HCEC 1CT (cell line): ENCODE data around the gene LSAMP.

Experiments used
- DNase-seq: peaks from one replicate; pipeline ENCODE4 v3.0.0-alpha.2; 2017

The LSAMP gene

GRCh38 chr3:116429479-116430269 lies 15.6 kb downstream of the LSAMP start:
- no peak for DNase-seq

- no peak for DNase-seq
Measured at GRCh38 chr3:116426036-116426435, 19.3 kb downstream of the LSAMP start.

DNA sequence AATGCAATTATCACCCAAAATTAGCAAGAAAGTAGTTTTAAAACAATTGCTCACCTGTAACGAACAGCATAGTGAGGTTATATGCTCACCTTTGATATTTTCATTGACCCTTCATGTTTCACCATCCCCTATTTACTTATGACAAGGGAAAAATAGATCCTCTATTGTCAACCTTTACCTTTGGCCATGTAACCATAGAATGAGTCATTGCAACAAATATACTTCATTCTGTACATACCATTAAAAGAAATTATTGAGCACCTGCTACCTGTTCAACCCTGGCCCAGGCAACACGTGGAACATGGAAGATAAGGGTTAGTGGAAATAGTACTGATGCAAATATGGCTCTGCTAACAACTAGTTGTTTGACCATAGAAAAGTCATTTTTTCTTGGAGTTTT lies 20.2 kb downstream of the LSAMP start:
- DNase-seq = no peak

- DNase-seq = no peak
Measured at GRCh38 chr3:116423945-116424344, 21.3 kb downstream of the LSAMP start.

DNA sequence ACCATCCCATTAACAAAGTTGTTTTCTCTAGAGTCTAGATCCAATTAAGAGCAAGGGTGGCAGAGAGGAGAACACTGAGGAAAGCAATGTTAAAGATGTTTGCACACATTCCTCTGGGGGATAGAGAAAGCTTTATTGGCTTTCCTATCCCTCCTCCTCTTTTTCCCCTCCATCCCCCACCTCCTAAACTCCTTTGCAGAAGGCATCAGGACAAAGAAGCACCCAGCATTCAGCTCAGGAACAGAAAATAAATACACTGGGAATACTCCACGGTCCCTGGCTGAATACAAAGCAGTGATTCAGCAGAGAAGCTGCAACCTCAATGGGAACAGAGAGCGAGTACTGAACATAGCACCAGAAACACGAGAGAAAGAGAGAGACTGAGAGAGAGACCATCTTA lies 21.9 kb downstream of the LSAMP start:
- no peak for DNase-seq

- DNase-seq = no peak
Measured at GRCh38 chr3:116417151-116417550, 28.1 kb downstream of the LSAMP start.

GRCh38 chr3:116413319-116413718 lies 32.0 kb downstream of the LSAMP start:
- no peak for DNase-seq

DNA sequence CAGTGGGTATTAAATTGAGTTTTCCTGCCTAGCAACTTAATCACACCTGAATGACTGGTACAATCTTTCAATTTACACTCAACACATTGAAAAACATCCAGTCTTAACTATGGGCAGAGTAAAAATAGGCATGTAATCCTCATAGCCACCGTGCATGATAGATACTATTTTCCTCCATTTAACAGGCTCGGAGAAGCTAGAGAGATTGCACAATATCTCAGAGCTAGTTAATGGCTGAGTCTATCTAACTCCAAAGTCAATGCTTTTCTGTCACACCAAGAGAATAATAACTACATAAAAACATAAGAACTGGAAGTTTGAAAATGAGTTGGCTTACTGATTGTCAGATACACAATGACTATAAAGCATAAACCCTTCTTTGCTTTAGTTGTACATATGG lies 36.8 kb downstream of the LSAMP start:
- DNase-seq = no peak

- no peak for DNase-seq
Measured at GRCh38 chr3:116405231-116405630, 40.1 kb downstream of the LSAMP start.

GRCh38 chr3:116399701-116400226 lies 45.5 kb downstream of the LSAMP start:
- DNase-seq = no peak

- DNase-seq = no peak
Measured at GRCh38 chr3:116394365-116394764, 50.9 kb downstream of the LSAMP start.

DNA sequence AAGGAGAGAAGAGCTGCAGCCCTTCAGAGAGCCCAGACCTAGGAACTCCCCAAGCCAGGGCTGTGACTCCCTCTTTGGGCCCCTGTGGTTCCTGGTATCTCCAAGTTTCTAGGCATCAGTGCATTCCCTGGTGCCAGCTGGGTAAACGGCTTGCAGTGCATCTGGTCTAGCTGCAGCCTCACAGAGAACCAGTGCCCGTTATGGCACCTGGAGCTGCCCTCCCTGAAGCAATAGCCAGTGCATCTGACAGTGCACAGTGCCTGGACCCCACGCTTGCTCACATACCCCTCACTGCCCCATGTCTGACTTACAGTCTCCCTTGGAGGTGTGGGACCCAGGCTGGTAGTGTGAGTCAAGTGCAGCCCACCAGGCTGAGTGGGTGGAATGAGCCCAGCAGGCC lies 52.1 kb downstream of the LSAMP start:
- no peak for DNase-seq

GRCh38 chr3:116392291-116392690 lies 53.0 kb downstream of the LSAMP start:
- no peak for DNase-seq

DNA sequence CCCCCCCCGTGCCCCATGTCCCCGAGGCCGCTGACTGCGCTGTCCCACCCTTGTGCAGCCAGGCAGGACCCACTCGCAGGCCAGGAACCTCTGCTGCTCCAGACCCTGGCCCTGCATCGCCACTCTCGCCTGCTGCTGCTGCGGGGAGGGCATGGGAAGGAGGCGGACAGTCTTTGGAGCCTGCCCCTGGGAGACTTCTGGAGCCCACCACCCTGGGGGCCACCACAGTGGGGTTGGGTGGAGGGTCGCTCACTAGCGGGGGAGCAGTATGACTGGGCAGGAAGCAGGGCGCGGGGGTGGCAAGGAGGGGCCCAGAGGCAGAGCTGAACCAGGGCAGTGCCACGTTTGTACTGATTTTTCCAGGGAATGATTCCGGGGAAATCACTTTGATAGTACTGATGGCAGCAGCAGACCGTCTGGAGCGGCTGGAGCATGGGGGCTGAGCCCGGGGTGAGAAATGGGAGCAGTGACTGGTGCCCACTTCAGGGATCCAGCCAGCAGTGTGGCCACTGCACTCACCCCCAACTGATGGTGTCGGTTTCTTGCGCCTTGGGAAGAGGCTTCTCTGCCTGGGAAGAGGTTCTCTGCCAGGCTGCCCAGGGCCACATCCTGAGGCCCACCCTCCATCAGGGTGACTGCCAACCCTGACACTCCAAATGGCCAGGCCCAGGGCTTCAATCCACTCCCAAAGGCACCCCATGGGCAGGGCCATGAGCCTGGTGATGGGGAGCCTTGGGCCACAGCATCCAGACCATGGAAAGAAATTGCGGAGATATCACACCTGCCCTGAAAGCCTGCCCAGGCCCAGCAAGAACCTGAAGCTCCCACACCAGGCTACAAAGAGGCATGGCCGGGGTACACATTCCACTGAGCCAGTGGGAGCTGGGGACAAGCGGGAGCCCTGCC lies 53.7 kb downstream of the LSAMP start:
- DNase-seq = no peak

DNA sequence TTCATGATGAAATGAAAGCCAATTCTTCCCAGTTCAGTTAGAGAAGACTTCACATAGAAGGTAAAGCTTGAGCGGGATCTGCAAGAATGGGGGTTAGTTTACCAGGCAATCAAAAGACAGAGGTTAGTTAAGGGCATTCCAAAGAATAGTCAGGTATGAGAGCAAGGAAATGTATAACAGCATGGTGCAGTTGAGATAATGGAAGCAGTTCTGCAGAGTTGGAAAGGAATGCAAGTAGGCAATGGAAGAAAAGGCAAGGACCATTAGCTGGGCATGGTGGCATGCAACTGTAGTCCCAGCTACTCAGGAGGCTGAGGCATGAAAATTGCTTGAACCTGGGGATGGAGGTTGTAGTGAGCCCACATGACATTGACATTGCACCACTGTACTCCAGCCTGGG lies 55.0 kb downstream of the LSAMP start:
- DNase-seq = no peak

GRCh38 chr3:116388867-116389385 lies 56.4 kb downstream of the LSAMP start:
- DNase-seq = no peak

DNA sequence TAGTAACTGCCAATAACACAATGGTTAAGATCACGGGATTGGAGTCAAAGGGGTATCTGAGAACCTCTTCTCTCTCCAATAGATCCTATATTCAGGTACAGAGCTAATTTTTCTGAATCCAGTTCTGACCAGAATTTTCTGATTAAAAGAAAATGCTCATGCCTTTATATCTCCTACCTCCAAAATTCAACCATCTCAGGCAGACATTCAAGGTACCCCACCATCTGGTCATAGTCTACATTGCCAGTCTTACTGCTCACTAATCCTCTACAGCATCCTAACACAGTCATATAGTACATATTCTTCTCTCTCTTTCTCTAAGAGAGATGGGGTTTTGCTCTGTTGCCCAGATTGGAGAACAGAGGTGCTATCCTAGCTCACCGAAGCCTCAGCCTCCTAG lies 59.1 kb downstream of the LSAMP start:
- no peak for DNase-seq

- DNase-seq = no peak
Measured at GRCh38 chr3:116384717-116385116, 60.6 kb downstream of the LSAMP start.

GRCh38 chr3:116378077-116378476 lies 67.2 kb downstream of the LSAMP start:
- DNase-seq = no peak

- no peak for DNase-seq
Measured at GRCh38 chr3:116374901-116375300, 70.4 kb downstream of the LSAMP start.

- DNase-seq = no peak
Measured at GRCh38 chr3:116367761-116368395, 77.4 kb downstream of the LSAMP start.

DNA sequence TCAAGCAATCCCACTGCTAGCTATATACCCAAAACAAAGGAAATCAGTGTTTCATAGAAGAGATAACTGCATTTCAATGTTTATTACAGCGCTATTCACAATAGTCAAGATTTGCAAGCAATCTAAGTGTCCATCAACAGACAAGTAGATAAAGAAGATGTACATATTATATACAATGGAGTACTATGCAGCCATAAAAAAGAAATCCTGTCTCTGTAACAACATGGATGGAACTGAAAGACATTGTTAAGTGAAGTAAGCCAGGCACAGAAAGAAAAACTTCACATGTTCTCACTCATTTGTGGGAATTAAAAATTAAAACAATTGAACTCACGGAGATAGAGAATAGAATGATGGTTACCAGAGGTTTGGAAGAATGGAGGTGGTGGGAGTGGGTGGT lies 89.2 kb downstream of the LSAMP start:
- no peak for DNase-seq

GRCh38 chr3:116354382-116354781 lies 90.9 kb downstream of the LSAMP start:
- DNase-seq = no peak
